ENCODE results near the gene KRT13. TPM values are rescaled to one million over a fixed set of nuclear protein-coding genes. Genes with fewer than 3 reads are reported as not detected.

The KRT13 gene
- 1,000 to 10,000 TPM in 1 of 4 donors, 100 to 1,000 TPM in 1, 10 to 100 TPM in 2; 20.7 to 1,501 (median 80.1) TPM for total RNA-seq

GRCh38 chr17:41505007-41505808 lies at the start of gene KRT13:
Gene KRT13, minus strand, starts transcription at chr17:41505612. Its CDS starts 62 bp downstream, at chr17:41505550.
- no peak within 1 kb of the TSS for H3K27ac ChIP-seq
- peaks cover 0 to 8% (median 0%) of the 10 kb centered on the region in 3 donors for H3K4me1 ChIP-seq
- WGBS, 2 donors (ENCODE audit: low coverage in 1 of 2): 100% methylated on average over 2 of the region's 17 CpGs; no CpG with 5 or more reads in 1 of the 2 donors
- no peak for TF ChIP-seq POLR2A (IDR thresholded peaks at IDR 0.05)
- TF ChIP-seq POLR2AphosphoS5 (IDR thresholded peaks at IDR 0.05): no peak
- no peak for TF ChIP-seq EP300 (IDR thresholded peaks at IDR 0.05)
- no peak for TF ChIP-seq CTCF (IDR thresholded peaks at IDR 0.05)
- no peak within 1 kb of the TSS for H3K4me3 ChIP-seq
- no peaks in the 10 kb centered on the region for H3K27me3 ChIP-seq
- H3K9me3 ChIP-seq: no peaks in the 10 kb centered on the region
- ATAC-seq: no peak
- H3K36me3 ChIP-seq: no peaks in the 10 kb centered on the region

- WGBS, 2 donors (ENCODE audit: low coverage in 1 of 2): 61 to 70% methylated on average over 4 to 7 of the region's 8 CpGs
- Histone ChIP-seq H3K9me3 (no peaks in the 10 kb centered on the region), H3K4me3 (no peak overlapping the region), H3K27ac (no peak overlapping the region), H3K36me3 (no peaks in the 10 kb centered on the region), H3K4me1 (peaks cover 0 to 6% (median under 1%) of the 10 kb centered on the region in 3 donors), H3K27me3 (peaks cover 29% of the 10 kb centered on the region)
- no peak for ATAC-seq
- TF ChIP-seq POLR2AphosphoS5 (IDR thresholded peaks at IDR 0.05) (no peak), CTCF (IDR thresholded peaks at IDR 0.05) (no peak), POLR2A (IDR thresholded peaks at IDR 0.05) (no peak), EP300 (IDR thresholded peaks at IDR 0.05) (no peak)
Measured at GRCh38 chr17:41553987-41554680, 48.7 kb upstream of the KRT13 start.

- Histone ChIP-seq H3K27me3 (peaks cover 22% of the 10 kb centered on the region), H3K4me3 (no peak overlapping the region), H3K9me3 (no peaks in the 10 kb centered on the region), H3K36me3 (no peaks in the 10 kb centered on the region), H3K27ac (no peak overlapping the region), H3K4me1 (peaks cover 0 to 16% (median 10%) of the 10 kb centered on the region in 3 donors)
- whole genome bisulfite sequencing, 2 donors (ENCODE audit: low coverage in 1 of 2): 79% methylated on average over 4 of the region's 4 CpGs; no CpG with 5 or more reads in 1 of the 2 donors
- ATAC-seq: no peak
- TF ChIP-seq EP300 (IDR thresholded peaks at IDR 0.05): no peak
- TF ChIP-seq POLR2AphosphoS5 (IDR thresholded peaks at IDR 0.05): no peak
- no peak for TF ChIP-seq CTCF (IDR thresholded peaks at IDR 0.05)
- TF ChIP-seq POLR2A (IDR thresholded peaks at IDR 0.05): no peak
Measured at GRCh38 chr17:41553176-41553575, 47.8 kb upstream of the KRT13 start.

- H3K27me3 ChIP-seq: peaks cover 19% of the 10 kb centered on the region
- TF ChIP-seq POLR2A (IDR thresholded peaks at IDR 0.05) (no peak), POLR2AphosphoS5 (IDR thresholded peaks at IDR 0.05) (no peak), EP300 (IDR thresholded peaks at IDR 0.05) (no peak), CTCF (IDR thresholded peaks at IDR 0.05) (no peak)
- H3K36me3 ChIP-seq: no peaks in the 10 kb centered on the region
- WGBS, 2 donors (ENCODE audit: low coverage in 1 of 2): 94% methylated on average over 3 of the region's 5 CpGs; no CpG with 5 or more reads in 1 of the 2 donors
- ATAC-seq: no peak
- H3K9me3 ChIP-seq: no peaks in the 10 kb centered on the region
- H3K27ac ChIP-seq: no peak overlapping the region
- peaks cover 0 to 23% (median 13%) of the 10 kb centered on the region in 3 donors for H3K4me1 ChIP-seq
- H3K4me3 ChIP-seq: no peak overlapping the region
Measured at GRCh38 chr17:41552455-41552854, 47.0 kb upstream of the KRT13 start.

Data from gastroesophageal sphincter (tissue), 4 donors.